C4-2B (cell line): ENCODE measurements around the gene GAREM2.

Source experiments
- ZFX ChIP-seq: fragments of 450-650 bp; IDR thresholded peaks from 2 replicates; pipeline ENCODE4 v1.6.1; 2017
- TF ChIP-seq, protein P1 (sequence below): fragments of 450-650 bp; conservative IDR thresholded peaks from 2 replicates; pipeline ENCODE4 v1.5.1; 2017; ENCODE audit warnings: mild to moderate bottlenecking

DNA sequence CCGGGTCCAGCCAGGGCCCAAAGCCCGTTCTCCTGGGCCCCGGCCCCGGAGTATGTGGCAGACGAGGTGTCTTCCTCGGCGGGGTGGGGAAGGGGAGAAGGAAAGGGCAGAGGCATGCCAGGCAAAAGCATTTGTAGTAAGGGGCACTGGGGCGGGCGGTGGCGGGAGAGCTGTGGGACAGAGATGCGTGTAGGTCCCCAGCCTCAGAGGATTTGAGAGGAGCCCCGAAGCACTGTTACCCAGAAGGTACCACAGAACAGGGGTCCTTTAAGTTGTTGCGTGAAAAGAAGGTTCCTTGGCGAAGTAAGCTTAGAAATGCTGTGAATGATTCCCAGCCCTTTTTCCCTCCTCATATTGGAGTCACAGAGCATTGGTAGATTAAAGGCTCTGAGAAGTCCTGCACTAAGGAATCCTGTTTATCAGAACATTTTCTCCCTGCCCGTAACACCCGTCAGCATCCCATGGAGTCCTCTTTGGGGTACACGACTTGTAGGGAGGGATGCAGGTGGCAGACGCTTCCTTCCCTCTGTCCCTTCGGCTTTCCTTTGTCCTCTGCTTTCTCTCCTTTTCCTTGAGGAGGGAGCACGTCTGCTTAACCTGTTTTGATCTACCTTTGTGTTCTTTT, 12.5 kb downstream of the GAREM2 start:
- TF ChIP-seq ZFX: no peak
- TF ChIP-seq, protein P1, sequence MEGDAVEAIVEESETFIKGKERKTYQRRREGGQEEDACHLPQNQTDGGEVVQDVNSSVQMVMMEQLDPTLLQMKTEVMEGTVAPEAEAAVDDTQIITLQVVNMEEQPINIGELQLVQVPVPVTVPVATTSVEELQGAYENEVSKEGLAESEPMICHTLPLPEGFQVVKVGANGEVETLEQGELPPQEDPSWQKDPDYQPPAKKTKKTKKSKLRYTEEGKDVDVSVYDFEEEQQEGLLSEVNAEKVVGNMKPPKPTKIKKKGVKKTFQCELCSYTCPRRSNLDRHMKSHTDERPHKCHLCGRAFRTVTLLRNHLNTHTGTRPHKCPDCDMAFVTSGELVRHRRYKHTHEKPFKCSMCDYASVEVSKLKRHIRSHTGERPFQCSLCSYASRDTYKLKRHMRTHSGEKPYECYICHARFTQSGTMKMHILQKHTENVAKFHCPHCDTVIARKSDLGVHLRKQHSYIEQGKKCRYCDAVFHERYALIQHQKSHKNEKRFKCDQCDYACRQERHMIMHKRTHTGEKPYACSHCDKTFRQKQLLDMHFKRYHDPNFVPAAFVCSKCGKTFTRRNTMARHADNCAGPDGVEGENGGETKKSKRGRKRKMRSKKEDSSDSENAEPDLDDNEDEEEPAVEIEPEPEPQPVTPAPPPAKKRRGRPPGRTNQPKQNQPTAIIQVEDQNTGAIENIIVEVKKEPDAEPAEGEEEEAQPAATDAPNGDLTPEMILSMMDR: no peak
